H1 (cell line): Measurements from ENCODE around the gene FAM210A. TPM values are rescaled to one million over a fixed set of nuclear protein-coding genes. Genes with fewer than 3 reads are reported as not detected.

Experiments used
- CTCF ChIA-PET: fragments of 300-600 bp; sonication (Branson Sonifier 250); formaldehyde crosslinking; loops from one replicate; lab custom pipeline; 2021; ENCODE audit not compliant: partially characterized antibody; lab: Charles Lee
- POLR2A ChIA-PET: fragments of 300-600 bp; sonication (Branson Sonifier 250); formaldehyde crosslinking; loops from one replicate; lab custom pipeline; 2021; ENCODE audit warnings: inconsistent platforms; ENCODE audit not compliant: partially characterized antibody; lab: Charles Lee
- DNase-seq, 2 experiments: peaks; one replicate each; pipeline versions ENCODE4 v3.0.0 to v3.0.0-alpha.2; 2010 to 2022; ENCODE audit warnings: low spot score in 2 of 2, low read depth in 1 of 2, mixed read lengths in 1 of 2
- FAIRE-seq: peaks from 2 replicates; lab custom pipeline; 2011; peaks lifted over from hg19 to GRCh38; lab: Jason Lieb, UNC
- H2AFZ ChIP-seq: 2 replicates; pipeline ENCODE4 v1.8.1; 2012; ENCODE audit warnings: low read length, inconsistent platforms
- H2AK5ac ChIP-seq: 2 replicates; pipeline ENCODE4 v1.6.1; 2013; ENCODE audit warnings: low read depth, low read length
- H2BK120ac ChIP-seq: replicated peaks from 2 replicates; pipeline ENCODE3; 2013; ENCODE audit warnings: low read depth, low read length, inconsistent platforms
- H2BK12ac ChIP-seq: 2 replicates; pipeline ENCODE4 v1.6.1; 2013; ENCODE audit warnings: low read depth, low read length
- H2BK15ac ChIP-seq: 2 replicates; pipeline ENCODE4 v1.6.1; 2013; ENCODE audit warnings: low read length
- H2BK20ac ChIP-seq: 2 replicates; pipeline ENCODE4 v1.6.1; 2013; ENCODE audit warnings: low read length
- H2BK5ac ChIP-seq: 2 replicates; pipeline ENCODE4 v1.6.1; 2013; ENCODE audit warnings: low read depth, low read length
- H3K14ac ChIP-seq: 2 replicates; pipeline ENCODE4 v1.6.1; 2013; ENCODE audit warnings: inconsistent platforms; ENCODE audit not compliant: insufficient read length
- H3K18ac ChIP-seq: 2 replicates; pipeline ENCODE4 v1.6.1; 2013; ENCODE audit warnings: low read length; ENCODE audit errors: extremely low read depth
- H3K23ac ChIP-seq: 2 replicates; pipeline ENCODE4 v1.6.1; 2013; ENCODE audit warnings: inconsistent platforms; ENCODE audit not compliant: insufficient read length
- H3K23me2 ChIP-seq: 2 replicates; pipeline ENCODE4 v1.6.1; 2013; ENCODE audit warnings: low read depth, low read length
- H3K27ac ChIP-seq: 2 replicates; pipeline ENCODE4 v1.6.1; 2011; ENCODE audit warnings: low read depth, low read length, inconsistent platforms
- H3K27me3 ChIP-seq, 4 experiments: replicated peaks in 1 of 4; 1 replicate in 1 of 4; 2 replicates in 3 of 4; pipeline versions ENCODE4 v1.6.1 to v1.8.1; 2011 to 2013; ENCODE audit warnings: low read length in 3 of 4, mild to moderate bottlenecking in 3 of 4, inconsistent platforms in 2 of 4, mixed read lengths in 2 of 4, moderate library complexity in 1 of 4; ENCODE audit not compliant: control insufficient read depth in 3 of 4, insufficient read depth in 3 of 4; ENCODE audit errors: extremely low read depth in 1 of 4
- H3K36me3 ChIP-seq, 4 experiments: 2 replicates each; pipeline versions ENCODE4 v1.6.1 to v1.8.1; 2011 to 2013; ENCODE audit warnings: mild to moderate bottlenecking in 4 of 4, low read length in 3 of 4, moderate library complexity in 2 of 4, control low read depth in 1 of 4, inconsistent platforms in 1 of 4; ENCODE audit not compliant: insufficient read depth in 4 of 4, control insufficient read depth in 2 of 4
- H3K4ac ChIP-seq: replicated peaks from 2 replicates; pipeline ENCODE3; 2013; ENCODE audit warnings: low read length, low read depth, mixed read lengths, inconsistent platforms; ENCODE audit not compliant: insufficient read length
- H3K4me1 ChIP-seq, 4 experiments: replicated peaks in 1 of 4; 1 replicate in 1 of 4; 2 replicates in 3 of 4; pipeline versions ENCODE4 v1.6.1 to v1.8.1; 2011 to 2013; ENCODE audit warnings: low read length in 3 of 4, inconsistent platforms in 2 of 4, mixed read lengths in 1 of 4; ENCODE audit not compliant: insufficient read depth in 4 of 4, control insufficient read depth in 3 of 4
- H3K4me2 ChIP-seq, 2 experiments: 2 replicates each; pipeline versions ENCODE4 v1.6.1 to v1.8.1; 2011 to 2013; ENCODE audit warnings: low read depth in 2 of 2, low read length in 2 of 2, control low read depth in 1 of 2, inconsistent platforms in 1 of 2, mild to moderate bottlenecking in 1 of 2; ENCODE audit not compliant: insufficient read depth in 1 of 2
- H3K4me3 ChIP-seq, 4 experiments: fragments of 200-600, 300-600 bp in 1 of 4; sonication (generic), shearing (Covaris generic), sonication (Bioruptor Twin) in 1 of 4; 2 replicates each; pipeline versions ENCODE4 v1.5.1 to v1.8.1; 2011 to 2016; ENCODE audit warnings: low read length in 4 of 4, low read depth in 3 of 4, control low read depth in 2 of 4, inconsistent platforms in 2 of 4, mild to moderate bottlenecking in 2 of 4, mixed read lengths in 1 of 4, moderate library complexity in 1 of 4; ENCODE audit not compliant: insufficient read depth in 2 of 4; ENCODE audit errors: extremely low read depth in 1 of 4
- H3K56ac ChIP-seq: replicated peaks from 2 replicates; pipeline ENCODE3; 2013; ENCODE audit warnings: low read depth, mild to moderate bottlenecking, mixed read lengths, low read length, inconsistent platforms; ENCODE audit not compliant: insufficient read length
- H3K79me1 ChIP-seq: 2 replicates; pipeline ENCODE4 v1.6.1; 2013; ENCODE audit warnings: low read depth, low read length, control low read depth
- H3K79me2 ChIP-seq, 2 experiments: 2 replicates each; pipeline versions ENCODE4 v1.6.1 to v1.8.1; 2012 to 2013; ENCODE audit warnings: low read length in 2 of 2, mild to moderate bottlenecking in 2 of 2, inconsistent platforms in 1 of 2; ENCODE audit not compliant: insufficient read depth in 2 of 2, control insufficient read depth in 1 of 2
- H3K9ac ChIP-seq, 4 experiments: replicated peaks in 1 of 4; 1 replicate in 1 of 4; 2 replicates in 3 of 4; pipeline versions ENCODE4 v1.6.1 to v1.8.1; 2011 to 2013; ENCODE audit warnings: low read depth in 3 of 4, low read length in 3 of 4, control low read depth in 2 of 4, mild to moderate bottlenecking in 2 of 4, moderate library complexity in 2 of 4, inconsistent platforms in 1 of 4; ENCODE audit errors: extremely low read depth in 1 of 4
- H3K9me3 ChIP-seq, 2 experiments: 2 replicates each; pipeline versions ENCODE4 v1.6.1 to v1.8.1; 2012 to 2013; ENCODE audit warnings: mild to moderate bottlenecking in 2 of 2, moderate library complexity in 2 of 2, control low read depth in 1 of 2, inconsistent platforms in 1 of 2, low read depth in 1 of 2, low read length in 1 of 2, mixed read lengths in 1 of 2; ENCODE audit not compliant: insufficient read depth in 2 of 2
- H4K20me1 ChIP-seq, 2 experiments: replicated peaks in 1 of 2; 2 replicates each; pipeline versions ENCODE3 to v1.8.1; 2011 to 2013; ENCODE audit warnings: inconsistent platforms in 2 of 2, low read length in 2 of 2, mild to moderate bottlenecking in 1 of 2; ENCODE audit not compliant: insufficient read depth in 2 of 2, control insufficient read depth in 1 of 2
- H4K5ac ChIP-seq: 2 replicates; pipeline ENCODE4 v1.6.1; 2013; ENCODE audit warnings: low read length, low read depth, mixed read lengths, inconsistent platforms; ENCODE audit not compliant: insufficient read length
- H4K8ac ChIP-seq: 2 replicates; pipeline ENCODE4 v1.8.0; 2013; ENCODE audit warnings: mild to moderate bottlenecking, moderate library complexity, low read length, inconsistent platforms; ENCODE audit not compliant: insufficient read depth; ENCODE audit errors: extremely low read depth
- H4K91ac ChIP-seq: replicated peaks from 2 replicates; pipeline ENCODE3; 2013; ENCODE audit warnings: low read length, mixed read lengths, inconsistent platforms; ENCODE audit not compliant: insufficient read length
- GABPA ChIP-seq: IDR thresholded peaks from 2 replicates; pipeline ENCODE4 v1.6.1; 2011; ENCODE audit warnings: mild to moderate bottlenecking, low read length, moderate library complexity, borderline replicate concordance; ENCODE audit not compliant: insufficient read depth
- MAFK ChIP-seq: IDR thresholded peaks from 2 replicates; pipeline ENCODE4 v1.6.1; 2012; ENCODE audit warnings: low read depth, mild to moderate bottlenecking, improper control_type of control experiment, low read length
- PHF8 ChIP-seq: fragments of 200-600 bp; sonication (generic); conservative IDR thresholded peaks from 2 replicates; pipeline ENCODE4 v1.7.1; 2012; ENCODE audit warnings: low read depth, mild to moderate bottlenecking, inconsistent platforms, low read length, moderate library complexity
- RFX5 ChIP-seq: IDR thresholded peaks from 2 replicates; pipeline ENCODE4 v1.6.1; 2011; ENCODE audit warnings: low read depth, low read length, improper control_type of control experiment, borderline replicate concordance
- SAP30 ChIP-seq: fragments of 300-600 bp; sonication (generic); IDR thresholded peaks from 2 replicates; pipeline ENCODE4 v1.7.1; 2012; ENCODE audit warnings: low read length, moderate library complexity, mild to moderate bottlenecking, inconsistent platforms; ENCODE audit not compliant: insufficient read depth, insufficient replicate concordance
- WGBS, 2 experiments: shearing (Covaris generic) in 1 of 2; methylation state at CpG; one replicate each; pipeline versions ENCODE4 v1.1.6 to v1.1.7; 2013 to 2015; ENCODE audit warnings: low lambda C conversion rate in 2 of 2, mixed read lengths in 2 of 2, inconsistent platforms in 1 of 2, low coverage in 1 of 2, missing lambda C conversion rate in 1 of 2; ENCODE audit not compliant: insufficient replicate concordance in 2 of 2, insufficient coverage in 1 of 2, insufficient read length in 1 of 2; ENCODE audit errors: extremely low coverage in 1 of 2, missing lambda C conversion rate in 1 of 2; 5-methylcytosine and 5-hydroxymethylcytosine counted together
- polyA plus RNA-seq, 7 experiments: library from polyadenylated mRNA; depleted of rRNA in 3 of 7; stranded (reverse) in 5 of 7; unstranded in 2 of 7; fragments of >200 nt in 5 of 7; fragments of 200-250 nt in 2 of 7; gene quantifications; 1 replicate in 5 of 7; 2 replicates in 1 of 7; 4 replicates in 1 of 7; pipeline versions ENCODE4 v1.2.1 to v1.2.3, GENCODE V29; 2011 to 2013; ENCODE audit warnings: missing spikeins in 2 of 7, mixed read lengths in 2 of 7
- total RNA-seq: library from RNA; stranded (reverse); fragmentation: NEBNext Ultra II Directional; extraction: Animal tissue kit (Norgen Biotek cat#: 25700); gene quantifications from 2 replicates; pipeline ENCODE4 v1.2.1, GENCODE V29; 2021
- TF ChIP-seq, protein P1 (sequence below): IDR thresholded peaks from 2 replicates; pipeline ENCODE4 v1.6.1; 2011; ENCODE audit warnings: low read length, improper control_type of control experiment
- TF ChIP-seq, protein P2 (sequence below): IDR thresholded peaks from 2 replicates; pipeline ENCODE4 v1.6.1; 2012; ENCODE audit warnings: inconsistent platforms

The FAM210A gene
- total and polyA plus RNA-seq, 2 of the 8 experiments (the other 6 are each of a cell fraction or from before 2014, with no cell fraction given), result 8.2 to 25.4 TPM

DNA sequence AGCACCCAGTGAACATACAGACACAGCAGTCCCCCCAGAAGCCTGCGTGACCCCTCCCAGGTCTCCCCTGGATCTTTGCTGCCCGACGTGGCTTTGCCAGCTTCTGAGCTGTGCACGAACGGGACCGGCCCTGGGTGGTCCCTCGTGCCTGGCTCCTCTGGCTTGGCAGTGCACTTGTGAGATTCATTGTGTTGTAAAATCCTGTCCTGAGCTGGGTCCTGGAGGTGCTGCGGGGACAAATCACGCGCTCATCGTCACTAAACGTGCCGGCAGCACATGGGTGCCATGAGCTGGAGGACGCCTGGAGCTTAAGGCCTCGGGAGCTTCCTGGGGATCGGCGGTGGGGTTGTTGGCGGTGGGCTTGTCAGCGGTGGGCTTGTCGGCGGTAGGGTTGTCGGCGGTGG is 104.9 kb downstream of the FAM210A start:
- POLR2A ChIA-PET, result no interaction called here

More for the DNA sequence above, 104.9 kb downstream of the FAM210A start:
- Histone ChIP-seq H4K91ac (no peak overlapping the region), H3K14ac (no peak overlapping the region), H3K4me1 (no peaks in the 10 kb centered on the region), H3K56ac (no peak overlapping the region), H3K4me3 (no peak overlapping the region), H3K27me3 (no peaks in the 10 kb centered on the region), H3K4ac (no peak overlapping the region), H3K79me1 (no peaks in the 10 kb centered on the region; the same call in 1 of the 2 replicates), H2BK12ac (no peak overlapping the region), H3K9me3 (no peaks in the 10 kb centered on the region), H2AFZ (no peak overlapping the region), H2BK15ac (no peak overlapping the region), H2BK20ac (no peak overlapping the region), H2BK5ac (no peak overlapping the region), H4K20me1 (no peaks in the 10 kb centered on the region), H2AK5ac (no peak overlapping the region), H3K79me2 (no peaks in the 10 kb centered on the region), H3K23me2 (no peaks in the 10 kb centered on the region), H4K5ac (no peak overlapping the region), H3K36me3 (no peaks in the 10 kb centered on the region), H3K4me2 (no peak overlapping the region), H4K8ac (no peak overlapping the region), H3K27ac (no peak overlapping the region), H3K18ac (no peak overlapping the region), H3K9ac (no peak overlapping the region; a peak in 1 of 7 replicates), H3K23ac (no peak overlapping the region), H2BK120ac (no peak overlapping the region)
- WGBS, 2 experiments, result 97% methylated on average over 14 of the region's 23 CpGs; no CpG with 5 or more reads in 1 of the 2 experiments
- CTCF ChIA-PET, result interaction anchor here (1.4 to 3.7 kb wide), 2 partner anchors 10 to 64 kb away, joined by 7 to 14 read pairs; no protein-coding TSS in a partner anchor
- FAIRE-seq (no peak), DNase-seq (no peak)
- TF ChIP-seq, protein P1, sequence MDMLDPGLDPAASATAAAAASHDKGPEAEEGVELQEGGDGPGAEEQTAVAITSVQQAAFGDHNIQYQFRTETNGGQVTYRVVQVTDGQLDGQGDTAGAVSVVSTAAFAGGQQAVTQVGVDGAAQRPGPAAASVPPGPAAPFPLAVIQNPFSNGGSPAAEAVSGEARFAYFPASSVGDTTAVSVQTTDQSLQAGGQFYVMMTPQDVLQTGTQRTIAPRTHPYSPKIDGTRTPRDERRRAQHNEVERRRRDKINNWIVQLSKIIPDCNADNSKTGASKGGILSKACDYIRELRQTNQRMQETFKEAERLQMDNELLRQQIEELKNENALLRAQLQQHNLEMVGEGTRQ, result no peak
- TF ChIP-seq, protein P2, sequence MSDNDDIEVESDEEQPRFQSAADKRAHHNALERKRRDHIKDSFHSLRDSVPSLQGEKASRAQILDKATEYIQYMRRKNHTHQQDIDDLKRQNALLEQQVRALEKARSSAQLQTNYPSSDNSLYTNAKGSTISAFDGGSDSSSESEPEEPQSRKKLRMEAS, result no peak
- no peak for TF ChIP-seq PHF8
- no peak for TF ChIP-seq RFX5
- TF ChIP-seq GABPA, result no peak
- TF ChIP-seq MAFK, result no peak
- no peak for TF ChIP-seq SAP30
